Neutrophil (primary cell): Measurements from ENCODE around the gene CEP162.
"Not testable (repeated sequence)": the region's sequence is repeated elsewhere in the genome, so short reads cannot be mapped to it uniquely, and the experiment has no call there.

ENCODE experiments used
- H3K27ac ChIP-seq: fragments of 200-600 bp; sonication (generic); 2 replicates; pipeline ENCODE4 v1.5.1; 2016; ENCODE audit warnings: mild to moderate bottlenecking, moderate library complexity
- H3K27me3 ChIP-seq: fragments of 200-600 bp; sonication (generic); 2 replicates; pipeline ENCODE4 v1.6.0; 2016; ENCODE audit warnings: mild to moderate bottlenecking
- H3K36me3 ChIP-seq: fragments of 200-600 bp; sonication (generic); 2 replicates; pipeline ENCODE4 v1.5.1; 2017
- H3K4me1 ChIP-seq, 2 experiments: fragments of 200-600 bp in 1 of 2; sonication (generic) in 1 of 2; 1 replicate in 1 of 2; 2 replicates in 1 of 2; pipeline versions ENCODE4 v1.5.1 to v1.6.1; 2013 to 2016; ENCODE audit warnings: low read depth in 1 of 2, low read length in 1 of 2, mild to moderate bottlenecking in 1 of 2, moderate library complexity in 1 of 2; ENCODE audit not compliant: control insufficient read depth in 1 of 2, insufficient read depth in 1 of 2
- H3K4me3 ChIP-seq, 2 experiments: fragments of 200-600 bp in 1 of 2; sonication (generic) in 1 of 2; 1 replicate in 1 of 2; 2 replicates in 1 of 2; pipeline ENCODE4 v1.5.1; 2013 to 2016; ENCODE audit warnings: low read depth in 1 of 2, low read length in 1 of 2, mild to moderate bottlenecking in 1 of 2, moderate library complexity in 1 of 2
- H3K9me3 ChIP-seq: fragments of 200-600 bp; sonication (generic); 2 replicates; pipeline ENCODE4 v1.5.1; 2016
- CTCF ChIP-seq: fragments of 200-600 bp; sonication (generic); IDR thresholded peaks from 2 replicates; pipeline ENCODE4 v1.5.1; 2016; ENCODE audit warnings: antibody characterized with exemption

Gene CEP162

GRCh38 chr6:84182001-84182400, 45.4 kb downstream of the CEP162 start:
- no peak for TF ChIP-seq CTCF
- H3K9me3 ChIP-seq = no peaks in the 10 kb centered on the region

GRCh38 chr6:84177241-84177640, 50.2 kb downstream of the CEP162 start:
- Histone ChIP-seq H3K4me3 (no peak overlapping the region), H3K27ac (no peak overlapping the region), H3K36me3 (peaks cover 3% of the 10 kb centered on the region), H3K27me3 (no peaks in the 10 kb centered on the region), H3K9me3 (no peaks in the 10 kb centered on the region), H3K4me1 (no peaks in the 10 kb centered on the region)
- TF ChIP-seq CTCF = no peak

More at GRCh38 chr6:84182001-84182400, 45.4 kb downstream of the CEP162 start:
- H3K27ac ChIP-seq = no peak overlapping the region
- no peaks in the 10 kb centered on the region for H3K4me1 ChIP-seq
- no peaks in the 10 kb centered on the region for H3K27me3 ChIP-seq
- H3K36me3 ChIP-seq = no peaks in the 10 kb centered on the region
- no peak overlapping the region for H3K4me3 ChIP-seq

- H3K36me3 ChIP-seq = peaks cover 24% of the 10 kb centered on the region
- H3K4me3 ChIP-seq = no peak overlapping the region
- no peaks in the 10 kb centered on the region for H3K27me3 ChIP-seq
- H3K4me1 ChIP-seq = no peaks in the 10 kb centered on the region
- no peak for TF ChIP-seq CTCF
- H3K27ac ChIP-seq = no peak overlapping the region
- no peaks in the 10 kb centered on the region for H3K9me3 ChIP-seq
Observed at GRCh38 chr6:84172574-84172973, 54.9 kb downstream of the CEP162 start.

- Histone ChIP-seq H3K4me3 (no peak overlapping the region), H3K4me1 (no peaks in the 10 kb centered on the region), H3K27ac (no peak overlapping the region), H3K36me3 (peaks cover 24% of the 10 kb centered on the region), H3K9me3 (no peaks in the 10 kb centered on the region), H3K27me3 (no peaks in the 10 kb centered on the region)
- TF ChIP-seq CTCF = no peak
Observed at GRCh38 chr6:84172080-84172479, 55.4 kb downstream of the CEP162 start.

- no peak overlapping the region for H3K4me3 ChIP-seq
- H3K27me3 ChIP-seq = no peaks in the 10 kb centered on the region
- H3K9me3 ChIP-seq = no peaks in the 10 kb centered on the region
- no peak overlapping the region for H3K27ac ChIP-seq
- H3K36me3 ChIP-seq = peaks cover 34% of the 10 kb centered on the region
- no peaks in the 10 kb centered on the region for H3K4me1 ChIP-seq
- no peak for TF ChIP-seq CTCF
Observed at GRCh38 chr6:84167457-84167856, 60.0 kb downstream of the CEP162 start.

- TF ChIP-seq CTCF = no peak
- H3K27ac ChIP-seq = no peak overlapping the region
- H3K9me3 ChIP-seq = no peaks in the 10 kb centered on the region
Observed at GRCh38 chr6:84166395-84166794, 61.0 kb downstream of the CEP162 start.

GRCh38 chr6:84164328-84164727, 63.1 kb downstream of the CEP162 start:
- not testable (repeated sequence) for H3K27me3 ChIP-seq, H3K27ac ChIP-seq, H3K9me3 ChIP-seq, H3K4me3 ChIP-seq, H3K4me1 ChIP-seq
- H3K36me3 ChIP-seq = peaks cover 26% of the 10 kb centered on the region

More at GRCh38 chr6:84166395-84166794, 61.0 kb downstream of the CEP162 start:
- no peaks in the 10 kb centered on the region for H3K27me3 ChIP-seq
- H3K4me1 ChIP-seq = no peaks in the 10 kb centered on the region
- peaks cover 27% of the 10 kb centered on the region for H3K36me3 ChIP-seq
- H3K4me3 ChIP-seq = no peak overlapping the region
